Epidermal melanocyte (primary cell): ENCODE measurements around the gene NCEH1.
"Not testable (repeated sequence)": the region's sequence is repeated elsewhere in the genome, so short reads cannot be mapped to it uniquely, and the experiment has no call there.

Source experiments
- DNase-seq: peaks from one replicate; pipeline ENCODE4 v3.0.0; 2011; ENCODE audit warnings: low spot score; ENCODE audit not compliant: insufficient read length

Gene NCEH1, protein sequence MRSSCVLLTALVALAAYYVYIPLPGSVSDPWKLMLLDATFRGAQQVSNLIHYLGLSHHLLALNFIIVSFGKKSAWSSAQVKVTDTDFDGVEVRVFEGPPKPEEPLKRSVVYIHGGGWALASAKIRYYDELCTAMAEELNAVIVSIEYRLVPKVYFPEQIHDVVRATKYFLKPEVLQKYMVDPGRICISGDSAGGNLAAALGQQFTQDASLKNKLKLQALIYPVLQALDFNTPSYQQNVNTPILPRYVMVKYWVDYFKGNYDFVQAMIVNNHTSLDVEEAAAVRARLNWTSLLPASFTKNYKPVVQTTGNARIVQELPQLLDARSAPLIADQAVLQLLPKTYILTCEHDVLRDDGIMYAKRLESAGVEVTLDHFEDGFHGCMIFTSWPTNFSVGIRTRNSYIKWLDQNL

DNA sequence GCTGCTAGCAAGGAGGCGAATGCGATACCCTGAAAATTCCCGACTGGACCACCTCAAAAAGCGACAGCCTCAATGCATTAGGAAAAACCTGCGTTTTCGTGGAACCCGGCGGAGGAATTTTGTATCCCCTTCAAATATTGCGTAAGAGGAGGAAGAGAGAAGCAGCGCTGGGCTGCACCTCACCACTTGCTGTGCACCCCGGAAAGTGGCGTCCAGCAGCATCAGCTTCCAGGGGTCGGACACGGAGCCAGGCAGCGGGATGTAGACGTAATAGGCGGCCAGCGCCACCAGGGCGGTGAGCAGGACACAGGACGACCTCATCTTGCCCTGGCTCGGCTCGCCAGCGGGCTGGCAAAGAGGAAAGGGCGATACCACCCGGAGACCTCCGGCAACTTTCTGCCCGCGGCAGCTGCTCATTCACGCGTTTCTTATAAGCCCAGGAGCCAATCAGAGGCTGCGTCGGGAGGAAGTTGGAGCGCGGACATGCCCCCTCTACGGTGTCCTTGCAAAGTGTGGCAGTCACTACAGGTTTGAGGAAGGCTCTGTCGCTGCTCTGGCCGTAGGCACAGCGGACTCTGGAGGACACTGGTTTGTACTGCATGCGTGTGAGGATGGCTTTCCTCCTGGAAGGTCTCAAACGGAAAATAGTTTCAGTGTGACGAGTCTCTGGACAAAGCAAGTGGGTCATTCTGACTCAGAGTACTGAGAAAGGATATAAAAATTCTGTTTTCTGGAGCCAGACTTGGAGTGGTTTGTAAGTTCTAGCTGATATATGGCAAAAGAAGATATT lies at the start of gene NCEH1:
NCEH1 (minus strand) TSS at position 404 of the 790 bp plus-strand sequence; CDS start at position 321, 83 bp downstream.
- peak; percentile 77 for DNase-seq

- DNase-seq: not testable (repeated sequence)
Observed at GRCh38 chr3:172760416-172760815, 49.5 kb upstream of the NCEH1 start.

DNA sequence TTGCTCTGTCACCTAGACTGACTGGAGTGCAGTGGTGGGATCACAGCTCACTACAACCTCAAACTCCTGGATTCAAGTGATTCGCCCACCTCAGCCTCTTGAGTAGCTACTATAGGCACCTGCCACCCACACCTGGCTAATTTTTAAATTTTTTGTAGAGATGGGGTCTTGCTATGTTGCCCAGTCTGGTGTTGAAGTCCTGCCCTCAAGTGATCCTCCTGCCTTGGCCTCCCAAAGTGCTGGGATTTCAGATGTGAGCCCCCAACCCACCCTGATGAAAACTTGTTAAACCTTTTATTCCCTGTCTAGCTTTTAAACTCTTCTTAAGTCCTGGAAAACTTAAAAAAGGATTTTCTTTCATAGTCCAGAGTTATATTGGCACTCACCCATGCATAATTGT lies 42.3 kb upstream of the NCEH1 start:
- DNase-seq: no peak

- no peak for DNase-seq
Observed at GRCh38 chr3:172752651-172753050, 41.8 kb upstream of the NCEH1 start.

- no peak for DNase-seq
Observed at GRCh38 chr3:172751175-172751704, 40.4 kb upstream of the NCEH1 start.

DNA sequence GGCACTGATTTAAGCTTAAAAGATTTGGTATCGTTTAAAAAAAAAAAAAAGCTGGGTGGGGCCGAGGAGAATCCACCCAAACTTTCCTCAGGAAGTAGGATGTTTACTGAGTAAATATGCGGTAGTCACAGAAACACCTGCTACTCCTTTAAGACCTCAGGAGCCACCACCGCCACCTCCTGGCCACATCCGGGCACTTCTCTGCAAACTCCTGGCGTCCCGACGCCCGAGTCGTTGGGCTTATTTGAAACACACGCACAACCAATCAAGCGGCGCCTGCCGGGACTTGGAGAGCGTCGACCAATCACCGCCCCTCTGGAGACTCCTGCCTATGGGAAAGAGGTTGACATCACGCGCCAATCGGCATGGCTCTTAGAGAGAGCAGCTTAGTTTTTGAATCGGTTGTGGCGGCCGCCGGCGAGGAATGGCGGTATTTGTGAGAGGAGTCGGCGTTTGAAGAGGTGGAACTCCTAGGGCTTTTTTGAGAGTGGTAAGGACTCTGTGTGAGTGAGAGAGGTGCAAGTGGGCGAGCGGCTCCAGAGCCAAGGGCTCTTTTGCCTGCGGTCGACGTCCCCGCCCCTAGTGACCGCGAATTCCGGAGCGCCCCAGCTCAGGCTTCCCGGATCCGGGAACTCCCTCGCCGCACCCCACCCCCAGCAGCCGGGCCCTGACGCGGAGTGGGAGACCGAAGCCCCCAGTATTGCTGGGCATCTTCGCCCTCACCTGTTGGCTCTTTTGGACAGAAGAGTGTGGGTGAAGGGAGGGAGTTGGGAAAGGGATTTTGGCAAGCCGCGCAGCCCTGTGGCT lies 39.7 kb upstream of the NCEH1 start, which contains the start of gene ECT2:
ECT2 (plus strand) TSS at position 359 of the 807 bp plus-strand sequence. CDS start 3,805 bp downstream, outside the sequence.
- DNase-seq: peak; percentile 93

- DNase-seq: no peak
Observed at GRCh38 chr3:172750069-172750367, 39.2 kb upstream of the NCEH1 start.

DNA sequence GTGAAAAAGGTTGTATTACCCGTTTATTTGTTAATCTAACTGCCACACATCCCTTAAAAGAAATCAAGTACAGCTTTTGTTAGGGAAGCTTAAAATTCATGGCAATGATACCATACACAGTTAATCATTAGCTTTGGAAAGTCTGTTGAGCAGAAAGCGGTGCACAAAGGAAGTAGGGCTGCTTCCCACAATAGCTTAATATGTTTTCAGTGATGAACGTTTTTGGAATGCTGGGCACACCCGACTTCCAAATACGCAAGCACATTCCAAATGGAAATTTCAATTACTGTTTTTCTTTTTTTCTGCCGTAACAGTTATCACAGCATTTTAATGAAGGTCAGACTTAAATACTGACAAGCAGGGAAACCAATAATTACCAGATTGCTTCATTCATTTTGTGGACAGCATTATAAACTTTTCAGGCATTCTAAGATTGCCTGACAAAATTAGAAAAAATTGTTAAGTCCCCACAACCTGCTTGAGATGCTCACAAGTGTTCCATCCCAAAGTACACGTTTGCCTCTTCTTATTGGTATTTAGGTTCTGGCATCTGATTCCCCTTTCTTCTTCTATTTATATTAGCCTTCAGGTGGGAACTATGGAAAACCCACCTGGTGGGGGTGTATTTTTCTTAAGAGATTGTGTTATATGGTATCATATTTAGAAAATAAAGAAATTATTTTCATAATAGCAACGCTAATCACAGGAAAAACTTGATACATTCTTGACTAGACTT lies 38.5 kb upstream of the NCEH1 start:
- DNase-seq: no peak

- DNase-seq: no peak
Observed at GRCh38 chr3:172746475-172746874, 35.6 kb upstream of the NCEH1 start.

DNA sequence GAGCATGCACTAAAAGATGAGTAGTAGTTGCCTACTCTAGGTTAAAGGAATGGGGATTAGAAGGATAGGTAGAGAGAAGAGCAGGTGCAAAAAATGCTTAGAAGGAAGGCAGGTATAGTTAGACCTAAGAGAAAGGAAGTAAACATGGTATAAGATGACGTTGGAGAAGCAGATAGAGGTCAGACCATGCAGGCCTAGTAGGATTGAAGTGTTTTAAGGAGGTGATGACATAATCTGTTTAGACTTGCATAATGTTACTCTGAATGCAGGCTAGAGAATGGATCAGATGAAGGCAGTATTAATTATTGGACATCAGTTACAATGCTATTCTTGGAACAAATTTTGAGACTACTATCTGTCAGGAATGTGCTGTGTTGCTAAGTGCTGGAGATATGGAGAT lies 28.6 kb upstream of the NCEH1 start:
- no peak for DNase-seq

DNA sequence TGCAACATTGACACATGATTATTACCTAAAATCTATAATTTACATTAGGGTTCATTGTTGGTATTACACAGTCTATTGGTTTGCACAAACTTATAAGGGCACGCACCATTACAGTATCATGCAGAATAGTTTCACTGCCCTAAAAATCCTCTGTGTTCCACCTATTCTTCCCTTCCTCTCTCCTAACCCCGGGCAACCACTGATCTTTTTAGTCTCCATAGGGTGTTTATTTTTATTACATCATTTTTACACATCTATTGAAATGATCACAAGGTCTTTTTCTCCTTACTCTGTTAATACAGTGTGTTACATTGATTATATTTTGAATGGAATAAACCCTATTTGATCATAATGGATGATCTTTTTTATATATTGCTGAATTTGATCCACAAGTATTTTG lies 24.1 kb upstream of the NCEH1 start:
- DNase-seq: no peak

DNA sequence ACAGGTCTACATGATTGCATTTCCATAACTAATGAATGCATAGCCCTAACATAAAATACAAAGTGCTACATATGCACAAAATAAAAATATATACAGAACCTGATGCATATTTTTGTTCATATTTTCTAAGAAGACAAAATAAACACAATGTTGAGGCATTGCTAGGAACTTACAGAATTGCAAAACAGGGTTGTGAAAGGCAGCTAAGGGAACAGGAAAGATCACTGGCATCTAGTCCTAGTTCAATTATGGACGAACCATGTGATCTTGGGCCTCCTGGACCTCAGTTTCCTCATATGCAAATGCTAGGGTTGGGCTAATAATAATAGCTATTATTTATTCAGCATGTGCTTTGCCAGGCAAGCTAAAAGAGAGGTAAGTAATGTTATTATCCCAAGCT lies 15.5 kb upstream of the NCEH1 start:
- no peak for DNase-seq

- not testable (repeated sequence) for DNase-seq
Observed at GRCh38 chr3:172722536-172723040, 11.7 kb upstream of the NCEH1 start.

GRCh38 chr3:172717493-172718088 lies 6.7 kb upstream of the NCEH1 start:
- no peak for DNase-seq

DNA sequence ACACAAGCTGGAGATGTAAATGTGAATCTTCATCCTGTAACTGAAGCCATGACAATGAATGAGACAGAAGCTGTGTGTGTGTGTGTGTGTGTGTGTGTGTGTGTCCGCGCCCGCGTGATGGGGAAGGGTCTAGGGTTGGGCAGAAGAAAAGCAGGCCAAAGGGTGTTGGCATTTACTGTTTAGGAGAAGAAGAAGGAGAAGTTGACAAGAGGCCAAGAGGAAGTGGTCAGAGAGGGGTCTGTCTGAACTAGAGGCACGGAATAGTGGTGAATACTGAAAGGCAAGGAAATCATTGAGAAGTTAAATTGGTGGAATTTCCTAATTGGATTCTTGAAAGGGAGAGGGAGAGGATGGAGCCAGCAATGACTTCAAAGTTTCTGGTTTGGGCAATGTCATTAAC lies 5.6 kb upstream of the NCEH1 start:
- DNase-seq: no peak

- DNase-seq: no peak
Observed at GRCh38 chr3:172713316-172713715, 2.4 kb upstream of the NCEH1 start.

- DNase-seq: no peak
Observed at GRCh38 chr3:172711454-172711795, 558 bp upstream of the NCEH1 start.

GRCh38 chr3:172709774-172710663 lies 848 bp downstream of the NCEH1 start:
- no peak for DNase-seq
